GM20431 (cell line): ENCODE results near the gene LETM1.

Experiments
- in situ Hi-C: fragments of 300-500 bp; cut with MseI, MboI; formaldehyde crosslinking; loops from one replicate; pipeline ENCODE4 v1.15.0; 2020; ENCODE audit warnings: low sequenced_read_pairs; ENCODE audit not compliant: unreplicated experiment

The LETM1 gene

DNA sequence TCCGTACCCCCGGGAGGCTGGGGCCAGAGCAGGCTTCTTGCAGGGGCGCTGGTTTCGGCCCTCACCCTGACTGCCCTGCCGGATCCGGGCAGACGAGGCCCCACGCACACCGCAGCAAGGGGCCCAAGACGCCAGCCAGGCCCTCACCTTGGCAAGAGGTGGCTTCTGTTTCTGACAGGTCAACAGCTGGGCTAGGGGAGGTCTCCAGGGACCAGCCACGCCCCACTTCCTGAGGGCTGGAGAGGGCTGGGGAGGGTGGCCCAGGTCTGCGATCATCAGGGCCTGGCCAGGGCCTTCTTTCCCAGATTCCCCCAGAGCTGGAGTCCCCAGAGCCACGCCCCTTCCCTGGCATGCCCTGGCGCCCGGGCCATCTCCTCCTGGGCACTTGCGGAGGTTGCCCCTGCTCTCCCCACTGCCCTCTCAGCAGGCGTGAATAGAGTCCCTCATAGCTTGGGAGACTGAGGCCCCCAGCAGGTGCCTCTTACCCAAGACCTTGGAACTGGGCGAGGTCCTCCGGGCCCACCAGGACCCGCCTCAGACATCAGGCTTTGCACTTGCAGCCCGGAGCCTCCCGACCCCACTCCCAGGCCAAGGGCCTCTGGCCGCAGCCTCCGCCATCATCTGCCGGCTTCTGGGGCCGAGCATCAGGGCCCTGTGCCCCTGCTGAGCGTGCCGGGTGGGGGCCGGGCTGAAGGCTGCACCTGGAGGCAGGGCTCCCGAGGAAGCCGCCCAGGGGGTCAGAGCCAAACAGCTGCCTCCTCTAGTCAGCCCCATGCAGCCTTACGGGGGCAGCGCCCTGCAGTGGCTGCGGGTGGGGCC lies 69.2 kb downstream of the LETM1 start:
- in situ Hi-C loops: no loop called here

GRCh38 chr4:1785592-1785991 lies 70.4 kb downstream of the LETM1 start:
- in situ Hi-C loops: no loop called here

DNA sequence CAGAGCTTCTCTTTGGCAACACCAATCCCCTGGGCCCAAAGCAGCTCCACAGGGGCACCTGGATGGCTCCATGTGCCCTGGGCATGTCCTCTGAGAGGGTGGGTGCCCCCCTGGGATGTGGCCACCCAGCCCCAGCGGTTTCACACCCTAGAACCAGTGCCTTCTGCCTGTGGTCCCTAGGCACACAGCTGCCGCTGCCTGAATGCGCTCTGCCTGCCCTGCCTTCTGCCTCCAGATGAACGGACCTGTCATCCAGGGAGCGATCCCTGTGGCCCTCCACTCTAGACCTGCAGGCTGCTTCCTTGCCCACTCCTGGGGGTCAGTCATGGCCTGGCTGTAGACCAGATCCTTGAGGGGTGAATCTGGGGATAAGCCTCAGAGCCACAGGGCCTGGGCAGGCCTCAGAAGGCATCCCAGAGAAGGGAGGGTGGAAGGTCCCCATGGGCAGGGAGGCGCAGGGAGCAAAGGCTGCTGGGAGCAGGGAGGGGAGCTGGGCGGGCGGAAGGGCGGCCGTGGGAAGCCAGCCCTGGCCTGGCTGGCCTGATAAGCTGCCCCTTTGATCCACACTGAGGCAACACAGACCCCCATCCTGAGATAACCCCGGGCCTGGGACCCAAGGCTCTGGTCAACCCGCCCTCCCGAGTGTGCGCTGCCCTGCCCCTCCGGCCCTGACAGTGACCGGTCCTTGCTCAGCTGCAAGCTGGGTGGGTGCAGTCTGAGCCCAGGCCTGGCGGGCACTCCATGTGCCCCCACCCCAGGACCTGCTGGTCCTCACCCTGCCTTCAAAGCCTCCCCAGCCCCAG lies 71.0 kb downstream of the LETM1 start:
- in situ Hi-C loops: no loop called here

DNA sequence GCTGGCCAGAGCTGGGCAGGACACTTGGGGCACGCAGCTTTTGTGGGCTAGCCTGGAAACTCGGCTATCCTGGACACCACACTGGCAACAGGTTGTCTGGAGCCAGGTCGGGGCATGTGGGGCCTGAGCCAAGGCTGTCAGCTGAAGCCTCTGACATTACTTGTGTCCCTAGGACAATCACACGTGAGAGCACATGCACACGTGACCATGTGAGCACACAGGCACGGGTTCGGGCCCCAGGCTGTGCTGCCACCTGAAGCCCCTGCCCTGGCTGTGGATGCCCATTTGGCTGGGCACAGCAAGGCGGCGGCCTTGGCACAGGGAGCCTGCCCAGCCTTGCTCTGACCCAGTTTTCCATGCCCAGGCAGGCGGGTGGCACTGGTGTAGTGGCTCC lies 71.6 kb downstream of the LETM1 start:
- in situ Hi-C loops: no loop called here

- in situ Hi-C loops: no loop called here
Measured at GRCh38 chr4:1783970-1784369, 72.0 kb downstream of the LETM1 start.

DNA sequence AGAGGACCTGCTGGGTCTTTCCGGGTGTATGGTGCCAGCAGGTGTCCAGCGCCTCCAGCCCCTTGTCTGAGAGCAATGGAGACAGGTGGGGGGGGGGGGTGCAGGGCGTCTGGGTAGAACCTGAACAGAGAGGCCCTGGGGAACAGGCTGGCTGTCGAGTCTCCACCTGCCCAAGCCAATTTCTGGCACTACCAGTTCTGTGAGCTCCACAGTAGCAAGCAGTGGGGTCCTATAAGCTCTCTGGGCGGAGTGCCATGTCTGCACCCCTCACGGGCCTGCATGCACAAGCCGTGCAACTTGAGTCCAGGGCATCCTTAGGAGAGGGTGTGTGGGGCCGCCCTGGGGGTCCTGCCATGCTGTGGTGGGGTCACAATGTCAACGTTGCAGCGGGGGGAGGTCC lies 72.9 kb downstream of the LETM1 start:
- in situ Hi-C loops: no loop called here

DNA sequence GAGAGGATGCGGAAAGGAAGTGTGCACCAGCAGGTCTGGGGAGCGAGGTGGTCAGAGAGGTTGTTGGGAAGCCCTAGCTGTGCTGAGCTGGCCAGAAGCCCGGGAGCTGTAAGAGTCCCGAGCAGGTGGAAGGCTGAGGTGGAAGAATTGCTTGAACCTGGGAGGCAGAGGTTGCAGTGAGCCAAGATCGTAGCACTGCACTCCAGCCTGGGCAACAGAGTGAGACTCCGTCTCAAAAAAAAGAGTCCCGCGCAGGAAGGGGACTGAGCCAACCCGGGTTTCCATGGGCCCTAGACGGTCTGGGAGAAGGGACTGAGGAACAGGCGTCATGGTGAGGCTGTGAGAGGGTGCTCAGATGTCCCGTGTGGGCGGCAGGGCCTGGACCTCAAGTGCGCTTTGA lies 75.5 kb downstream of the LETM1 start:
- in situ Hi-C loops: no loop called here

DNA sequence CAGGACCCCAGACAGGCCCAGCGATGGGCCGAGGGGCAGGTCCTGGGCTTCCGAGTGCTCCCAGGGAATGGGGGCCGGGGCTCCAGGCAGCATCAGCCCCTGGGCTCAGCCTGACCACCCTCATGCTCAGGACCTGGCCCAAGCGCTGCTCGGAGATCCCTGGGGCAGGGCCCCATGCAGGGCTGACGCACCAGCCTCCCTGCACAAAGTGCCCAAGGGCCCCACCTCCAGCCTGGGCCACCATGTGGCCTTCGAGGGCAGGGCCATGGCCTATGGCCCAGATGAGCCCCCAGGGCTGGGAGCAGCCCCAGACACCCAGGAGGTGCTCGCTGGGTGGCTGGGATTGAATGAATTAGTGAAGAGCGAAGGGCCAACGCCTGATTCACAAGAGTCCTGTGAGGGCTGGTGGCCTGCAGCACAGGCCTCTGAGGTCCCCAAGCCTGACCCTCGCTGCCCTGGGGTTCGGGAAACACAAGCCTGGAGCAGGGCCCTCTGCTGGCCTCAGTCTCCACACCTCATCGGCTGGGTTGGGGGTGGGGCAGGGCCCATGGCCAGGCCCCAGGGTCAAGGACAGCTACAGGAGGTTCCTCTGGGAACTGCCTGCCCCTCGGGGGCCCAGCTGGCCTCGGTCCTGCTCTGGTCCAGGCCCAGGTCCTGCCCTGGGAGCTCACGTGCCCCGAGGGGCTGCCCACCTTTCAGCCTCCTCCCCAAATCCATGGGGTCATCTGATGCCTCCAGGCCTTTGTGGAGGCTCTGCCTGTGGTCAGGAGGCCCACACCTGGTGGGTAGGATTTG lies 76.2 kb downstream of the LETM1 start:
- in situ Hi-C loops: no loop called here

DNA sequence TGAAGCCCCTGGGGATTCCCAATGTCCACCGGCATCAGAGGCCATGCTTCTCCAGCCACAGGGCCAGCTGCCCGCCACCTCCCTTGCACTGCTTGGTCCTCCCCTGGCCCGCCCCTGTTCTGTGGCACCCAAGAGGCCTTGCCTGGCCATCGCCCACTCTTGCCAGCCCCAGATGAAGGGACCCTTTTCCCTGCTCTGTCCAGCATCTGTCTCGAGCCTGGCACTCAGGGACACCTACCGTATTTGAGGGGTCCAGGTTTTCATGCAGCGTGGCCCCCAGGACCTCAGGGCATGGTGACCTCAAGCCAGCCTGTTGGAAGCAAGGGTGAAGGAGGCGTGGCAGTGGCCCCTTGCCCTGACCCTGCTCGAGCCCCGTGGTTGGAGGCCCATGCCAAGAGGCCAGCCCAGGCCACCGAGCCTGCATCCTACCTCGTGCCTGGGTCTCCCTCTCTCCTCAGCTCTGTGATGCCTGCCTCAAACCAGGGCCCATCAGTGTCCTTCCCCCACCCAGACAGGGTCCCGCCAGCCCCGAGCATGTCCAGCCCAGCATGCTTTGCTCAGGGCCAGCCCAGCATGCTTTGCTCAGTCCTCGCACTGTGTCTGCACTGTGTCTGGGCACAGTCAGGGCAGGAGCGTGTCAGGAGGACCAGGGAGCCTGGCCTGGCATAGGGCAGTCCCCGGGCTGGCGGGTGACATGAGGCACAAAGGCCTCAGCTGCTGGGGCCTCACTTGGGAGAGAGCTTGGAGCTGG lies 77.1 kb downstream of the LETM1 start:
- in situ Hi-C loops: no loop called here

GRCh38 chr4:1777822-1778641 lies 77.9 kb downstream of the LETM1 start:
- in situ Hi-C loops: no loop called here

GRCh38 chr4:1776521-1777161 lies 79.3 kb downstream of the LETM1 start:
- in situ Hi-C loops: no loop called here

GRCh38 chr4:1775731-1776500 lies 80.0 kb downstream of the LETM1 start:
- in situ Hi-C loops: no loop called here

- in situ Hi-C loops: no loop called here
Measured at GRCh38 chr4:1773754-1774153, 82.2 kb downstream of the LETM1 start.

GRCh38 chr4:1772853-1773538 lies 83.0 kb downstream of the LETM1 start:
- in situ Hi-C loops: no loop called here

DNA sequence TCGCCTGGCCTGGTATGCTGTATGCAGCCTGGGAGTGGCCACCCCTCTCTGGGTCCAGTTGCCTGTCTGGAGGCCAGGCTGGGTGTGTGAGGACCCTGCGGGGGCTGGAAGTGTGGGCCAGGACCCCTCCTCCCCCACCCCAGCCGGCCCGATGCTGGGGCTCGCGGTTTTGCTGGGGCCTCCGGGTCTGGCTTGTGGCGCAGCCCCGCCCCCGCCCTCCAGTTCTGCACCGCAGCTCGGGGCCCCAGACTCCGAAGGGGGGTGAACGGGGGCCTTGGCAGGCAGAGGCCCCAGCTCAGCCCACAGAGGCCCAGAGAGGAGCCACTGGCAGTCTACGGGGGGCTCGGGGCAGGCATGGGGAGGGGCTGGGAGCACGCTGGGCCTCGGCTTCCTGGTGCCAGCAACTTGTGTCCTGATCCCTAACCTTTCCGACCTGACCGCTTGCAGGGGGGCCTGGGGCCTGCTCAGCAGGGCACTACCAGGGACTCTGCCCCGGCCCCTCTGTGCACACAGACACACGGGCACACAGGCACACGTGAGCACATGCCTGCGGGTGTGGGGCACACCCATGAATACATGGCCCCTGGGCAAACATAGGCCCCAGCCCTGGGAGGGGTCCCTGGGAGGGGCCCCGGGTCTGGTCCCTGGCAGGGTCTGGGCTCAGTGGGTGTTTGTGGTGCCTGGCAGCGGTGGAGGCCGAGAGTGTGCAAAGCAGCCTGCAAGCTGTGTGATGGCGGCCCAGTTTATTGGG lies 84.2 kb downstream of the LETM1 start:
- in situ Hi-C loops: no loop called here

- in situ Hi-C loops: no loop called here
Measured at GRCh38 chr4:1770791-1771231, 85.1 kb downstream of the LETM1 start.

- in situ Hi-C loops: no loop called here
Measured at GRCh38 chr4:1770245-1770644, 85.7 kb downstream of the LETM1 start.
